Lung (tissue), 12 donors: ENCODE results near the gene CCDC174. TPM values are rescaled to one million over a fixed set of nuclear protein-coding genes. Genes with fewer than 3 reads are reported as not detected.

Experiments used
- ATAC-seq: fragments of 200-7000 bp; cut with Tn5 transposase; one replicate; pipeline ENCODE4 v1.9.1; 2020; ENCODE audit warnings: moderate number of reproducible peaks; ENCODE audit not compliant: insufficient read depth, low FRiP score
- DNase-seq, 3 donors: peaks; one replicate each; pipeline ENCODE4 v3.0.0-alpha.2; 2013 to 2017
- H3K27ac ChIP-seq, 2 donors: one replicate each; pipeline ENCODE4 v1.5.1; 2013; ENCODE audit warnings: mild to moderate bottlenecking in 2 of 2, moderate library complexity in 2 of 2, control low read depth in 1 of 2, inconsistent platforms in 1 of 2, low read depth in 1 of 2, low read length in 1 of 2
- H3K27me3 ChIP-seq, 3 donors: one replicate each; pipeline ENCODE4 v1.5.1; 2013; ENCODE audit warnings: low read length in 2 of 3; ENCODE audit not compliant: control insufficient read depth in 3 of 3, insufficient read depth in 3 of 3
- H3K36me3 ChIP-seq, 4 donors: one replicate each; pipeline ENCODE4 v1.5.1; 2013; ENCODE audit warnings: low read length in 4 of 4, mild to moderate bottlenecking in 1 of 4, moderate library complexity in 1 of 4; ENCODE audit not compliant: control insufficient read depth in 4 of 4, insufficient read depth in 4 of 4
- H3K4me1 ChIP-seq, 5 donors: one replicate each; pipeline ENCODE4 v1.5.1; 2013; ENCODE audit warnings: low read length in 5 of 5, mild to moderate bottlenecking in 2 of 5, moderate library complexity in 1 of 5; ENCODE audit not compliant: control insufficient read depth in 5 of 5, insufficient read depth in 5 of 5
- H3K4me3 ChIP-seq: one replicate; pipeline ENCODE4 v1.5.1; 2013; ENCODE audit warnings: mild to moderate bottlenecking, control low read depth, moderate library complexity
- H3K9ac ChIP-seq, 2 donors: one replicate each; pipeline ENCODE4 v1.5.1; 2013; ENCODE audit warnings: low read length in 2 of 2, control low read depth in 1 of 2; ENCODE audit not compliant: insufficient read depth in 1 of 2
- H3K9me3 ChIP-seq, 4 donors: one replicate each; pipeline ENCODE4 v1.5.1; 2013; ENCODE audit warnings: low read length in 3 of 4, mild to moderate bottlenecking in 1 of 4, moderate library complexity in 1 of 4; ENCODE audit not compliant: control insufficient read depth in 4 of 4, insufficient read depth in 3 of 4
- CTCF ChIP-seq: IDR thresholded peaks from 2 replicates; pipeline ENCODE4 v1.5.1; 2012; ENCODE audit warnings: mild to moderate bottlenecking; ENCODE audit errors: control extremely low read depth, extremely low read depth
- WGBS, 2 donors: extraction: QIAGEN DNeasy Blood & Tissue Kit; methylation state at CpG; one replicate each; pipeline ENCODE4 v1.1.7; 2013; 5-methylcytosine and 5-hydroxymethylcytosine counted together
- polyA plus RNA-seq, 2 donors: library from polyadenylated mRNA; stranded (reverse); fragments of 200-250 nt; gene quantifications; one replicate each; pipeline ENCODE4 v1.2.1, GENCODE V29; 2013
- total RNA-seq, 2 donors: library from RNA; depleted of rRNA in 1 of 2; stranded (reverse); fragments of >200 nt in 1 of 2; gene quantifications; one replicate each; pipeline ENCODE4 v1.2.1, GENCODE V29; 2014 to 2021
- donor health status: control.
- donor health status: control.
- donor health status: Bipolar disorder and iron deficiency.
- donor health status: healthy.
- donor health status: DM: yes; HTN: yes; CAD: no.

The CCDC174 gene
- total and polyA plus RNA-seq, 4 donors, result 11.7 to 25.0 (median 19.7) TPM

GRCh38 chr3:14646131-14646573, 5.4 kb upstream of the CCDC174 start:
- WGBS, 2 donors, result 52 to 71% methylated on average over 6 of the region's 6 CpGs
- DNase-seq (no peak), ATAC-seq (no peak)
- H3K9ac ChIP-seq, result no peak overlapping the region
- H3K27ac ChIP-seq, result no peak overlapping the region
- H3K36me3 ChIP-seq, result no peaks in the 10 kb centered on the region
- no peak overlapping the region for H3K4me3 ChIP-seq
- no peak for TF ChIP-seq CTCF
- H3K4me1 ChIP-seq, result peaks cover 0 to 5% (median 3%) of the 10 kb centered on the region in 5 donors
- H3K9me3 ChIP-seq, result no peaks in the 10 kb centered on the region
- H3K27me3 ChIP-seq, result peaks cover 0 to 3% (median 0%) of the 10 kb centered on the region in 3 donors

- no peak overlapping the region for H3K27ac ChIP-seq
- no peak overlapping the region for H3K4me3 ChIP-seq
- 74 to 83% methylated on average over 9 of the region's 9 CpGs for WGBS, 2 donors
- H3K9me3 ChIP-seq, result no peaks in the 10 kb centered on the region
- H3K27me3 ChIP-seq, result peaks cover 0 to 3% (median 0%) of the 10 kb centered on the region in 3 donors
- no peak overlapping the region for H3K9ac ChIP-seq
- H3K36me3 ChIP-seq, result no peaks in the 10 kb centered on the region
- DNase-seq (no peak), ATAC-seq (no peak)
- H3K4me1 ChIP-seq, result peaks cover 0 to 5% (median 3%) of the 10 kb centered on the region in 5 donors
- no peak for TF ChIP-seq CTCF
Measured at GRCh38 chr3:14646589-14647413, 4.8 kb upstream of the CCDC174 start.

GRCh38 chr3:14647976-14648955, 3.3 kb upstream of the CCDC174 start:
- 57 to 66% methylated on average over 19 of the region's 19 CpGs for WGBS, 2 donors
- H3K27ac ChIP-seq, result peak overlapping the region in 1 of 2 donors; percentile 28
- no peaks in the 10 kb centered on the region for H3K36me3 ChIP-seq
- ATAC-seq (no peak), DNase-seq (peak in 2 of 3 donors; percentile 22 to 25)
- H3K4me3 ChIP-seq, result no peak overlapping the region
- no peaks in the 10 kb centered on the region for H3K9me3 ChIP-seq
- H3K4me1 ChIP-seq, result peaks cover 0 to 6% (median 4%) of the 10 kb centered on the region in 5 donors
- H3K9ac ChIP-seq, result no peak overlapping the region
- no peak for TF ChIP-seq CTCF
- H3K27me3 ChIP-seq, result no peaks in the 10 kb centered on the region
